Neural cell (in vitro differentiated cells): ENCODE data around the gene TMEM240. TPM values are rescaled to one million over a fixed set of nuclear protein-coding genes. Genes with fewer than 3 reads are reported as not detected.

Experiments
- H2AFZ ChIP-seq: fragments of 200-600, 300-800 bp; sonication (generic), shearing (Covaris generic); 2 replicates; pipeline ENCODE4 v1.6.0; 2014; ENCODE audit warnings: low read depth, mild to moderate bottlenecking, antibody characterized with exemption, low read length, moderate library complexity
- H3F3A ChIP-seq: fragments of 200-600 bp; shearing (Covaris generic); 2 replicates; pipeline ENCODE4 v1.6.1; 2016; ENCODE audit warnings: mild to moderate bottlenecking, moderate library complexity, mixed read lengths, antibody characterized with exemption, low read length; ENCODE audit not compliant: insufficient read depth, poor library complexity, severe bottlenecking
- H3K27ac ChIP-seq: fragments of 200-600, 300-800 bp; sonication (generic), shearing (Covaris generic); 2 replicates; pipeline ENCODE4 v1.5.1; 2014; ENCODE audit warnings: mild to moderate bottlenecking, low read length, moderate library complexity
- H3K27me3 ChIP-seq: fragments of 300-800, 200-600 bp; sonication (generic), shearing (Covaris generic); 2 replicates; pipeline ENCODE4 v1.6.0; 2014; ENCODE audit warnings: mild to moderate bottlenecking, low read depth, low read length, moderate library complexity; ENCODE audit not compliant: insufficient read depth
- H3K36me3 ChIP-seq: fragments of 300-800, 200-600 bp; sonication (generic), shearing (Covaris generic); 2 replicates; pipeline ENCODE4 v1.5.1; 2014; ENCODE audit warnings: mild to moderate bottlenecking, antibody characterized with exemption, low read length, moderate library complexity; ENCODE audit not compliant: insufficient read depth
- H3K4me2 ChIP-seq: fragments of 300-800, 200-600 bp; sonication (generic), shearing (Covaris generic); 2 replicates; pipeline ENCODE4 v1.6.0; 2014; ENCODE audit warnings: mild to moderate bottlenecking, low read length
- H3K4me3 ChIP-seq: fragments of 300-800, 200-600 bp; sonication (generic), shearing (Covaris generic); 2 replicates; pipeline ENCODE4 v1.5.1; 2014; ENCODE audit warnings: mild to moderate bottlenecking, low read length, moderate library complexity
- H3K79me2 ChIP-seq: fragments of 200-600 bp; shearing (Covaris generic); replicated peaks from 2 replicates; pipeline ENCODE4 v1.6.0; 2014; ENCODE audit warnings: mild to moderate bottlenecking, low read length, moderate library complexity; ENCODE audit not compliant: insufficient read depth
- H3K9ac ChIP-seq: fragments of 300-800, 200-600 bp; sonication (generic), shearing (Covaris generic); 2 replicates; pipeline ENCODE4 v1.6.1; 2016; ENCODE audit warnings: mild to moderate bottlenecking, low read length, mixed read lengths
- H3K9me2 ChIP-seq: fragments of 200-600 bp; shearing (Covaris generic); 2 replicates; pipeline ENCODE4 v1.6.1; 2016; ENCODE audit warnings: mild to moderate bottlenecking, low read length, mixed read lengths; ENCODE audit not compliant: insufficient read depth
- H3K9me3 ChIP-seq: fragments of 200-600, 300-800 bp; sonication (generic), shearing (Covaris generic); 2 replicates; pipeline ENCODE4 v1.6.1; 2016; ENCODE audit warnings: mild to moderate bottlenecking, mixed run types, low read length, moderate library complexity, mixed read lengths
- H4K20me1 ChIP-seq: fragments of 200-600 bp; shearing (Covaris generic); 2 replicates; pipeline ENCODE4 v1.6.1; 2016; ENCODE audit warnings: mild to moderate bottlenecking, mixed run types; ENCODE audit not compliant: insufficient read depth
- CTCF ChIP-seq: fragments of 450-650 bp; IDR thresholded peaks from 2 replicates; pipeline ENCODE4 v1.5.1; 2014; ENCODE audit warnings: antibody characterized with exemption, mild to moderate bottlenecking, moderate library complexity; ENCODE audit not compliant: poor library complexity, severe bottlenecking
- EP300 ChIP-seq: fragments of 450-650 bp; conservative IDR thresholded peaks from 2 replicates; pipeline ENCODE4 v1.6.1; 2014; ENCODE audit warnings: antibody characterized with exemption, mild to moderate bottlenecking, moderate library complexity; ENCODE audit not compliant: poor library complexity, severe bottlenecking
- EZH2 ChIP-seq: fragments of 200-600, 300-800 bp; shearing (Covaris generic), sonication (generic); IDR thresholded peaks from 2 replicates; pipeline ENCODE4 v1.6.1; 2014; ENCODE audit warnings: antibody characterized with exemption, low read length, borderline replicate concordance, mild to moderate bottlenecking; ENCODE audit not compliant: insufficient read depth, poor library complexity, severe bottlenecking
- MXI1 ChIP-seq: fragments of 450-650 bp; conservative IDR thresholded peaks from 2 replicates; pipeline ENCODE4 v1.6.1; 2014; ENCODE audit warnings: antibody characterized with exemption, mild to moderate bottlenecking; ENCODE audit not compliant: poor library complexity, severe bottlenecking
- POLR2AphosphoS5 ChIP-seq: IDR thresholded peaks from 2 replicates; pipeline ENCODE4 v1.6.1; 2012
- RAD21 ChIP-seq: fragments of 450-650 bp; conservative IDR thresholded peaks from 2 replicates; pipeline ENCODE4 v1.6.1; 2014; ENCODE audit warnings: antibody characterized with exemption, mild to moderate bottlenecking, moderate library complexity
- REST ChIP-seq: IDR thresholded peaks from 2 replicates; pipeline ENCODE4 v1.6.1; 2012; ENCODE audit warnings: borderline replicate concordance
- SMC3 ChIP-seq: fragments of 450-650 bp; conservative IDR thresholded peaks from 2 replicates; pipeline ENCODE4 v1.6.1; 2014; ENCODE audit warnings: antibody characterized with exemption, mild to moderate bottlenecking, moderate library complexity; ENCODE audit not compliant: poor library complexity
- TAF1 ChIP-seq: IDR thresholded peaks from 2 replicates; pipeline ENCODE4 v1.6.1; 2012; ENCODE audit warnings: low read depth
- polyA plus RNA-seq: library from polyadenylated mRNA; depleted of rRNA; stranded (reverse); fragments of >200 nt; gene quantifications from 2 replicates; pipeline ENCODE4 v1.2.3, GENCODE V29; 2014

Gene TMEM240
- polyA plus RNA-seq, 1 donor from 2014 or later = 46.7 TPM

- Histone ChIP-seq H3K4me3 (no peak overlapping the region), H3K27ac (no peak overlapping the region), H2AFZ (no peak overlapping the region), H3F3A (no peaks in the 10 kb centered on the region), H3K27me3 (no peaks in the 10 kb centered on the region), H3K9me3 (no peaks in the 10 kb centered on the region), H3K9me2 (no peaks in the 10 kb centered on the region), H3K36me3 (peaks cover 7% of the 10 kb centered on the region), H3K4me2 (no peak overlapping the region), H3K79me2 (peaks cover 67% of the 10 kb centered on the region), H3K9ac (no peak overlapping the region), H4K20me1 (peaks cover 8% of the 10 kb centered on the region)
- TF ChIP-seq EP300 = no peak
- no peak for TF ChIP-seq POLR2AphosphoS5
- no peak for TF ChIP-seq CTCF
- TF ChIP-seq EZH2 = no peak
- TF ChIP-seq TAF1 = no peak
- no peak for TF ChIP-seq REST
- TF ChIP-seq MXI1 = no peak
- TF ChIP-seq RAD21 = no peak
- TF ChIP-seq SMC3 = no peak
Observed at GRCh38 chr1:1567891-1568291, 27.5 kb upstream of the TMEM240 start.

- H3K36me3 ChIP-seq = peaks cover 7% of the 10 kb centered on the region
- H3F3A ChIP-seq = no peaks in the 10 kb centered on the region
- no peaks in the 10 kb centered on the region for H3K27me3 ChIP-seq
- H3K4me3 ChIP-seq = no peak overlapping the region
- H4K20me1 ChIP-seq = peaks cover 8% of the 10 kb centered on the region
- H3K9ac ChIP-seq = no peak overlapping the region
- no peaks in the 10 kb centered on the region for H3K9me2 ChIP-seq
- H2AFZ ChIP-seq = no peak overlapping the region
- H3K4me2 ChIP-seq = no peak overlapping the region
- H3K27ac ChIP-seq = no peak overlapping the region
- TF ChIP-seq REST (no peak), CTCF (no peak), RAD21 (no peak), MXI1 (no peak), TAF1 (no peak), EZH2 (no peak), SMC3 (no peak), POLR2AphosphoS5 (no peak), EP300 (no peak)
- peaks cover 63% of the 10 kb centered on the region for H3K79me2 ChIP-seq
- H3K9me3 ChIP-seq = no peaks in the 10 kb centered on the region
Observed at GRCh38 chr1:1567152-1567875, 26.9 kb upstream of the TMEM240 start.
